HUES6 (cell line): Measurements from ENCODE around the gene MYH14.
"Not testable (repeated sequence)": the region's sequence is repeated elsewhere in the genome, so short reads cannot be mapped to it uniquely, and the experiment has no call there.

Source experiments
- H3K27ac ChIP-seq: 2 replicates; pipeline ENCODE4 v1.7.0; 2013; ENCODE audit warnings: low read depth, mild to moderate bottlenecking, low read length, inconsistent platforms
- H3K27me3 ChIP-seq: 2 replicates; pipeline ENCODE4 v1.6.1; 2013; ENCODE audit warnings: low read length; ENCODE audit not compliant: control insufficient read depth, insufficient read depth
- H3K36me3 ChIP-seq: 2 replicates; pipeline ENCODE4 v1.6.1; 2013; ENCODE audit warnings: low read length; ENCODE audit not compliant: control insufficient read depth, insufficient read depth
- H3K4me1 ChIP-seq: 2 replicates; pipeline ENCODE4 v1.6.1; 2013; ENCODE audit warnings: low read length; ENCODE audit not compliant: control insufficient read depth, insufficient read depth
- H3K4me3 ChIP-seq: 2 replicates; pipeline ENCODE4 v1.5.1; 2013; ENCODE audit warnings: low read depth, low read length
- H3K9ac ChIP-seq: one replicate; pipeline ENCODE4 v1.6.1; 2013; ENCODE audit warnings: mild to moderate bottlenecking, low read length
- H3K9me3 ChIP-seq: 2 replicates; pipeline ENCODE4 v1.6.1; 2013; ENCODE audit warnings: low read depth, low read length; ENCODE audit not compliant: control insufficient read depth, insufficient read depth

Gene MYH14

DNA sequence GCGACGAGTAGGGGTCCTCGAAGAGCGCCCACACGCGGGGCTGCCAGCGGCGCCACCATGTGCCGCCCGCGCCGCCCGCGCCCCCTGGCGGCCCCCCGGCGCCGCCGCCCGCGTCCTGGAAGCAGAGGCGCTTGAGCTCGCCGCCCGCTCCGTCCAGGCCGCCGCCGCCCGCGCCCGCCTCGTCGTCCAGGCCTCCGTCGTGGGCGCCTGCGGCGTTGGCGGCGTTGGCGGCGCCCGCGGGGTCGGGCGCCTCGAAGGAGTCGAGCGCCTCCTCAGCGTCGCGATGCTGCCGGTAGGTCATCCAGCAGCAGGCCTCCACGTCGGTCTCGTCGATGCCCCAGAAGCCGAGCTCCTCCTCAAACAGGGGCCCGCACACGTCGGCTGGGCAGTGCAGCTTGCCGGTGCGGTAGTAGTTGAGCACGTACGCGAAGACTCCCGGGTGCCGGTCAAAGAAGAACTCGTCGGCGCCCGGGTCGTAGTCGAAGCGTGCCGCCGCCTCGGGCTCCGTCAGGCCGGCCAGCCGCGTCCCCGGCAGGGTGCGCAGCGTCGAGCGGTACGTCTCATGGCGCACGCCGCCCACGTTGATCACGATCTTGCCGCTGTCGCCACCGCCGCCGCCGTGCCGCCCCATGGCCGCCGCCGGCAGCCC lies 124.9 kb downstream of the MYH14 start:
- Histone ChIP-seq H3K27me3 (peaks cover 26% of the 10 kb centered on the region), H3K27ac (no peak overlapping the region), H3K4me1 (peaks cover 22% of the 10 kb centered on the region), H3K36me3 (peaks cover 6% of the 10 kb centered on the region), H3K9me3 (no peaks in the 10 kb centered on the region), H3K4me3 (peak overlapping the region; percentile 62), H3K9ac (peak overlapping the region; percentile 43)

DNA sequence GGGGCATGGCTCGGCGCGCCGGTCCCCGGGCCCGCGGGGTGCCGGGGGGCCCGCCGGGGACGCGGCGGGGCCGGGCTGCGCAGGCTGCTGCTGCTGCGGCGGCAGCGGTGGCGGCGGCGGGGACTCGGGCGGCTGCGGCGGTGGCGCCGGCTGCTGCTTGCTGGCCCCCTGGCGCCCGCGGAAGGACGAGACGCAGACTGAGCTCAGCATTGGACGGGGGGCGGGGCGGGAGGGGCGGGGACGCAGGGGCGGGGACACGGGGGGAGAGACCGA lies 125.4 kb downstream of the MYH14 start:
- Histone ChIP-seq H3K27me3 (peaks cover 26% of the 10 kb centered on the region), H3K9me3 (no peaks in the 10 kb centered on the region), H3K4me1 (peaks cover 22% of the 10 kb centered on the region), H3K27ac (no peak overlapping the region), H3K36me3 (peaks cover 2% of the 10 kb centered on the region), H3K9ac (no peak overlapping the region), H3K4me3 (peak overlapping the region; percentile 62; the same call in 1 of the 2 replicates)

DNA sequence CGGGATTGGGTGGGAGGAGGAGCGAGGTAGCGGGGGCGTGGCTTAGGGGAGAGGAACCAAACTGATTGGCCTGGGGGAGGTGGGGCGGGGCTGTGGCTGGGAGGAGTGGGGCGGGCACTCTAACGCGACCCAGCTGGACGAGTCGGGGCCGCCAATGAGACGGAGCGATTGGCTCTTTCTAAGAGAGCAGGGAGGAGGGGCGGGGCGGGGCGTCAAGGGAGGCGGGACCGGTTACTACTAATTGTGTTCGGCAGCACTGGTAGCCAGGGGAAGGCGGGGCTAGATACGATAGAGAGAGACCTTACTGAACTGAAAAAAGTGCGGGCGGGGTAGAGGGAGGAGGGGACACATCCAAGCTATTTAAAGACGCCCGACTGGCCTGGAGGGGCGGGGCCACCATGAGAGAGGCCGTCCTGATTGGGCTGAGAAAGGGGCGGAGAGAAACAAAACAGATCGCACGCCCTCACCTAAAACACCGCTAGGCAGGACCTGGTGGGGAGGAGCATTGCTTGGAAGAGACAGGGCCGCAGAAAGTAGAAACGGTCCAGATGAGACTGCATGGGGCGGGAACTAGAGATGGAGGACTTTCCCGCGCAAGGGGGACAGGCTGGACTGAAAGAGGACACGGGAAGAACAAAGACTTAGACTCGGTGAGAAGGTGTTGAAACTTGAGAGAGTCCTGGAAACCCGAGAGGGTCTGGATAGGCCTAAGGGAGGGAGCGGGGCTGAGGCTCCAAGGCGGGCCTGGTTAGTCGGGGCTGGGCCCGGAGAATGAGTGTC lies 125.9 kb downstream of the MYH14 start, which contains the start of gene KCNC3:
KCNC3 (minus strand) TSS at position 232 of the 780 bp plus-strand sequence. CDS start 295 bp downstream, outside the sequence.
- no peak within 1 kb of the TSS for H3K27ac ChIP-seq
- H3K9me3 ChIP-seq, result no peaks in the 10 kb centered on the region
- peak within 1 kb of the TSS; percentile 83 for H3K4me3 ChIP-seq
- H3K4me1 ChIP-seq, result peaks cover 22% of the 10 kb centered on the region
- peaks cover 26% of the 10 kb centered on the region for H3K27me3 ChIP-seq
- no peaks in the 10 kb centered on the region for H3K36me3 ChIP-seq
- peak within 1 kb of the TSS; percentile 70 for H3K9ac ChIP-seq

DNA sequence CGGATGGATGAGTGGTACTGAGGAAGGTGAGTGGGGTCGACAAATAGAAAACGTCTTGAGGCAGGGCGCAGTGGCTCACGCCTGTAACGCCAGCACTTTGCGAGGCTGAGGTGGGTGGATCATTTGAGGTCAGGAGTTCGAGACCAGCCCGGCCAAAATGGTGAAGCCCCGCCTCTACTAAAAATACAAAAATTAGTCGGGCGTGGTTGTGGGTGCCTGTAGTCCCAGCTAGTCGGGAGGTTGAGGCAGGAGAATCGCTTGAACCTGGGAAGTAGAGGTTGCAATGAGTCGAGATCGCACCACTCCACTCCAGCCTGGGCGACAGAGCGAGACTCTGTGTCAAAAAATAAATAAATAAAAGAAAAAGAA lies 126.5 kb downstream of the MYH14 start:
- H3K9me3 ChIP-seq, H3K36me3 ChIP-seq, H3K27ac ChIP-seq: not testable (repeated sequence)
- peak overlapping the region; percentile 83 for H3K4me3 ChIP-seq
- H3K9ac ChIP-seq, result peak overlapping the region; percentile 70
- peaks cover 26% of the 10 kb centered on the region for H3K27me3 ChIP-seq
- peaks cover 21% of the 10 kb centered on the region for H3K4me1 ChIP-seq

DNA sequence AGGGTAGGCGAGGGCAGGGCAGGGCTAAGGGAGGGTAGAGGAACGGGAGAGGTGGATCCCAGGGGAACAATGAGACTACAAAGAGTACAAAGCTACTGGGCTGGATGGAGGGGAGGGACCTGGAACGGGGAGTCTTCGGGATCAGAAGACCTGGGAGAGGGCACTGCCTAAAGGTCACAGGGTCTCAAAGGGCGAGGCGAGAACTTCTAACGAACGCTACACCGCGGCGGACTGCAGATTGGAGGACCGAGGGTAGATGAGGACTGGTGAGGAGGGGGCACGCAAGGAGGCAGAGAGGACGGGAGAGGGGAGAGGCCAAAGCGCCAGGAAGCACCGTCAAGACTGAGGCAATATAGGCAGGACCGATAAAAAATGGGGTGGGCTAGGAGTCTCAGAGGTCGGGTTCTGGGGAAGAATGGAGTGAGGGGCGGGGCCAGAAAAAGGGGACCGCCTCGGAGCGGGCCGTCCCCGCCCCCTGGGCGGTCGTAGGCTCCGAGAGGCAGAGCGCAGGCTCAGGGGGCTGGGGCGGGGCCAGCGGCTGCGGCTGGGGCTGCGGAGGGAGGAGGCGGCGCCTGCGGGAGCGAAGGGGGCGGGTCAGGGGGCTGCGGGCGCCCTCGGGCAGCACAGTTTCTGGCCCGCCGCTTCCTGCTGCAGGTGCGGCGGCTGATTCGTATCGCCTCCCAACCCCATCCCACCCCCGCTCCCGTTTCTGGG lies 127.1 kb downstream of the MYH14 start:
- Histone ChIP-seq H3K27ac (no peak overlapping the region; the same call in 1 of the 2 replicates), H3K9ac (peak overlapping the region; percentile 70), H3K9me3 (no peaks in the 10 kb centered on the region), H3K4me1 (peaks cover 19% of the 10 kb centered on the region), H3K4me3 (peak overlapping the region; percentile 83), H3K27me3 (peaks cover 26% of the 10 kb centered on the region), H3K36me3 (no peaks in the 10 kb centered on the region)

DNA sequence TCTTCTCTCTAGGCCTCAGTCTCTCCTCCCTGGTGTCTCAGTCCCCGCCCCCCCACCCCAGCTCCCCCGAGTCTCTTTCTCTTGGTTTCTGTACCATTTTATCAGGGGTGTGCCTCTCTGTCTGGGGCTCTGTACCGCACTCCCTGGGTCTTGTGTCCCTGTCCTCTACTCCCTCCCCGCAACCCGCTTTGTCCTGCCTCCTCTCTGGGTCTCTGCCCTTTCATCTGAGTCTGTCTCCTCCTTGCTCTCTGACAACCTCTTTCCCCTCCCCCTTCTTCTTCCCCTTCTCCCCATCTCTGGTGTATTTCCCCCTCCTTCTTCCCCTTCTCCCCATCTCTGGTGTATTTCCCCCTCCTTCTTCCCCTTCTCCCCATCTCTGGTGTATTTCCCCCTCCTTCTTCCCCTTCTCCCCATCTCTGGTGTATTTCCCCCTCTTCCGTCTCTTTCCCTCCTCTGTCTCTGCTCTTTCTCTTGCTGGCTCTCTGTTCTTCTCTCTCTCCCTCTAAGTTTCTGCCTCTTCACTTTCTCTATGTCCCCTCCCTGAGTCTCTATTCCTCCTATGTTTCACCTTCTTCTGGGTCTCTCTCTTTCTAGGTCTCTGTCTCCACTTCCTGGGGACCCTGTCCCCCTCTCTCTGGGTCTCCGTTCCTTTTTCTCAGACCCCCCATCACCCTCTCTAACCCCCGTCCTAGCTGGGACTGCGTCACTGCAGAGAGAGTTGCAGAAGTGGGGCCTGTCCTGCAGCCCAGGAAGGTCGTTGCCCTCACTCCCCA lies 128.0 kb downstream of the MYH14 start:
- H3K9ac ChIP-seq, result peak overlapping the region; percentile 75
- no peak overlapping the region for H3K27ac ChIP-seq
- H3K4me1 ChIP-seq, result peaks cover 20% of the 10 kb centered on the region
- H3K4me3 ChIP-seq, result peak overlapping the region; percentile 83
- peaks cover 20% of the 10 kb centered on the region for H3K27me3 ChIP-seq
- H3K9me3 ChIP-seq, result no peaks in the 10 kb centered on the region
- no peaks in the 10 kb centered on the region for H3K36me3 ChIP-seq

DNA sequence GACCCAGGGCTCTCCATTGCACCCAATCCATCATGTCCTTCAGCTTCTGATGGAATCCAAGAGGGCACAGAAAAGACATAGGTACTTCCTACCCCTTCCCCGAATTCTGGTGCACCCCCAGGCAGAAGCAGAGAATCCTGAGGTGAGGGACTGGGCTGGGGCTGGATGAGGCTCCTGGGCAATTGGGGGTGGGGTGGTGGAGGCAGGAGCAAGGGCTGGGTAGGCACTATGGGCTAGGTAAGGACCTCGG lies 128.5 kb downstream of the MYH14 start:
- Histone ChIP-seq H3K4me3 (peak overlapping the region; percentile 83), H3K27me3 (peaks cover 15% of the 10 kb centered on the region), H3K4me1 (peaks cover 17% of the 10 kb centered on the region), H3K9me3 (no peaks in the 10 kb centered on the region), H3K36me3 (no peaks in the 10 kb centered on the region), H3K9ac (peak overlapping the region; percentile 75), H3K27ac (no peak overlapping the region)

DNA sequence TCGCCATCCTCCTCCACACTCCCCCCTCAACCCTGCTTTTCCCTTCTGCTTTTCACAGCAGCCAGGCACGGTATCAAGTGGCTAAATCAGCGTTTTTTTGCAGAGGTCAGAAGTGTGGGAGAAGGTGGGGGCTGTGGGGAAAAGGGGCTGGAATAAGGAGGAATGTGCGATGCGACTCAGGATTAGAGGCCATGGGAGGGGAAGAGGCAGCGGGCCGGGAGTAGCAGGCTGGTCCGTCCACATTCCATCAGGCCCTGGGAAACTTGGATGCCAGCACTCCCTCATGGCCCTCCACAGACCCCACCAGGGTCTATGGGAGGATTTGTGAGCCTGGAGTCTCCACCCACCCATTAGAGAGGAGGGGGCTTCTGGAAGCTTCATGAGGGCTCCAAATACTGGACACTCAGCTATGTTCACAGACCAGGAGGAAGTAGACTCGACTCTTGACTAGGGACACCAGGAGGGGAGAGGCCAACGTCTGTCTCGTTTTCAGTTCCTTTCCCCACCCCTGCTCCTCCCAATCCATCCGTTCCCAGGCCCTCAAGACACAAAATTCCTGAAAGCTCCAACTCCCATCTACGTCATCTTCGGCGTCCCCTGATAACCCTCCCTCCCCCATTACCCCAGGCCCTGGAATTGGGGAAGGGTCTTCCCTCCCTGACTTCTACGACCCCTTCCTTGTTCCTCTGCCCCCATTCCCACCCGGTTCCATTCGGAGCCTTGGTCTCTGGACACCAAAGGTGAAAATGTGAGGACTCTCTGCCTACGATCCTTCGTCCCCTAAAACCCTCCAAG lies 129.0 kb downstream of the MYH14 start:
- peaks cover 10% of the 10 kb centered on the region for H3K27me3 ChIP-seq
- H3K4me3 ChIP-seq, result peak overlapping the region; percentile 83
- no peaks in the 10 kb centered on the region for H3K9me3 ChIP-seq
- no peaks in the 10 kb centered on the region for H3K36me3 ChIP-seq
- peaks cover 14% of the 10 kb centered on the region for H3K4me1 ChIP-seq
- peak overlapping the region; percentile 80; the same call in 1 of the 2 replicates for H3K27ac ChIP-seq
- H3K9ac ChIP-seq, result peak overlapping the region; percentile 75

DNA sequence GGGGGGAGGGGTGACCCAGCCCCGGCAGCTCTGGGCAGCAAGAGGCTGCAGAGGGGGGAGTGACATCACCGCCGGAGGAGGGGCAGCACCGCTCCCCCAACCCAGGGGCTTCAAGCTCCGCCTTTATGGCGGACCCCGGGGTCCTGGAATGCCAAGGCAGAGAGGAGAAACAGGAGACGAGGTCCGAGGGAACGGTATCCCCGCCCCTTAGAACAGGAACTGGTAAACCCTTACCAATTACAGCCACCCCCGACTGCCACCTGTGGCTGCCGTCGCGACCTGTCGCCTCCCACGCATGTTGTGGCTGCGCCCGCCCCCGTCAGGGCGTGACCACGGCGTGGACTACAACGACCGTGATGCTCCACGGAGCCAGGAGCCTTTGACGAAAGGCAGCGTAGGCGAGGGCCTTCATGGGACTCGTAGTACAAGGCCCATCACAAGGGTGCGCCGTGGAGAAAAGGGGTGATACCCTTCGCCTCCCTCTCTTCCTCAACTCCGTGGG lies 129.9 kb downstream of the MYH14 start:
- Histone ChIP-seq H3K27ac (peak overlapping the region; percentile 80), H3K9me3 (no peaks in the 10 kb centered on the region)

More for the DNA sequence above, 129.9 kb downstream of the MYH14 start:
- H3K36me3 ChIP-seq, result no peaks in the 10 kb centered on the region
- H3K27me3 ChIP-seq, result peaks cover 3% of the 10 kb centered on the region
- peaks cover 11% of the 10 kb centered on the region for H3K4me1 ChIP-seq
- H3K4me3 ChIP-seq, result peak overlapping the region; percentile 83
- H3K9ac ChIP-seq, result peak overlapping the region; percentile 81
